ENCODE results near the gene FLRT1. TPM values are rescaled to one million over a fixed set of nuclear protein-coding genes. Genes with fewer than 3 reads are reported as not detected.

The FLRT1 gene
- total and polyA plus RNA-seq, 2 experiments from 2014 or later, result 0.76 to 1.1 TPM

- TF ChIP-seq ZNF462 (CRISPR knock-in tag; IDR thresholded peaks at IDR 0.05) (no peak), CTCF (conservative IDR thresholded peaks at IDR 0.05; ENCODE audit: low read depth in 2 of 2) (no peak), EZH2phosphoT487 (IDR thresholded peaks at IDR 0.05; ENCODE audit: unreplicated experiment) (no peak), ZNF331 (CRISPR knock-in tag; IDR thresholded peaks at IDR 0.05; ENCODE audit: low read depth) (no peak), ETS1 (IDR thresholded peaks at IDR 0.05) (no peak), NANOG (IDR thresholded peaks at IDR 0.05; ENCODE audit: borderline replicate concordance) (no peak), EZH2 (IDR thresholded peaks at IDR 0.05; ENCODE audit: low read depth, unreplicated experiment) (no peak)
Observed at GRCh38 chr11:63996512-63996911, 39.2 kb upstream of the FLRT1 start (continued).
